ENCODE data around the gene NDUFAB1. TPM values are rescaled to one million over a fixed set of nuclear protein-coding genes. Genes with fewer than 3 reads are reported as not detected.

Gene NDUFAB1
- total and polyA plus RNA-seq, 2 of the 13 experiments (the other 11 are each of a cell fraction or from before 2014, with no cell fraction given) = 221 to 601 TPM

- peak; percentile 93; the same call in 1 of the 2 replicates for TF ChIP-seq ZNF275 (CRISPR knock-in tag; IDR thresholded peaks at IDR 0.05; ENCODE audit: borderline replicate concordance)
- TF ChIP-seq E2F5 (CRISPR knock-in tag; conservative IDR thresholded peaks at IDR 0.05) = no peak; the same call in 1 of the 2 replicates
- TF ChIP-seq ZBTB2 (CRISPR knock-in tag; IDR thresholded peaks at IDR 0.05; ENCODE audit: low read depth) = peak; percentile 78
- TF ChIP-seq SMAD3 (CRISPR knock-in tag; IDR thresholded peaks at IDR 0.05) = peak; percentile 85
- peak; percentile 94 for TF ChIP-seq ZMAT3 (CRISPR knock-in tag; conservative IDR thresholded peaks at IDR 0.05)
- TF ChIP-seq POGZ (CRISPR knock-in tag; IDR thresholded peaks at IDR 0.05) = peak; percentile 98
- peak; percentile 99 for TF ChIP-seq REPIN1 (CRISPR knock-in tag; IDR thresholded peaks at IDR 0.05; ENCODE audit: borderline replicate concordance, low read depth)
- TF ChIP-seq TBP (CRISPR knock-in tag; IDR thresholded peaks at IDR 0.05) = no peak
- TF ChIP-seq ZNF788 (CRISPR knock-in tag; IDR thresholded peaks at IDR 0.05; ENCODE audit: borderline replicate concordance) = peak; percentile 88; the same call in 1 of the 2 replicates
- TF ChIP-seq SP140L (CRISPR knock-in tag; IDR thresholded peaks at IDR 0.05; ENCODE audit: borderline replicate concordance) = no peak; the same call in none of the 2 replicates
- TF ChIP-seq AHDC1 (CRISPR knock-in tag; IDR thresholded peaks at IDR 0.05; ENCODE audit: borderline replicate concordance) = peak; percentile 63; the same call in 1 of the 2 replicates
- peak; percentile 99 for TF ChIP-seq ZNF501 (CRISPR knock-in tag; IDR thresholded peaks at IDR 0.05)
- peak; percentile 84 for TF ChIP-seq ZFP36L2 (CRISPR knock-in tag; IDR thresholded peaks at IDR 0.05)
- TF ChIP-seq ZBTB38 (CRISPR knock-in tag; IDR thresholded peaks at IDR 0.05) = peak; percentile 75; the same call in 1 of the 2 replicates
- peak; percentile 86; the same call in 1 of the 2 replicates for TF ChIP-seq BATF2 (CRISPR knock-in tag; IDR thresholded peaks at IDR 0.05)
- TF ChIP-seq ZFP37 (CRISPR knock-in tag; IDR thresholded peaks at IDR 0.05; ENCODE audit: borderline replicate concordance) = peak; percentile 83; the same call in 1 of the 2 replicates
- peak; percentile 84; the same call in 1 of the 2 replicates for TF ChIP-seq ZC3H13 (CRISPR knock-in tag; IDR thresholded peaks at IDR 0.05)
Observed at GRCh38 chr16:23556881-23557778, 39.0 kb downstream of the NDUFAB1 start, which contains the start of the genes EARS2 and UBFD1 (continued).

Measured in HepG2 (cell line).